Activated CD8-positive, alpha-beta memory T cell treated with anti-CD3 and anti-CD28 coated beads, Interleukin-2, amount 50 U/mL, for 1 hour (primary cell): ENCODE measurements around the gene HAGHL.

Experiments used
- DNase-seq: peaks from one replicate; pipeline ENCODE4 v3.0.0-alpha.2; 2020; ENCODE audit errors: extremely low read depth

Gene HAGHL

GRCh38 chr16:754656-755055 lies 27.8 kb downstream of the HAGHL start:
- DNase-seq, result no peak

- no peak for DNase-seq
These were observed 29.5 kb downstream of the HAGHL start for GRCh38 chr16:756428-756827.

GRCh38 chr16:759110-759910 lies 32.4 kb downstream of the HAGHL start:
- DNase-seq, result no peak

GRCh38 chr16:760065-760464 lies 33.2 kb downstream of the HAGHL start:
- DNase-seq, result no peak

- no peak for DNase-seq
These were observed 33.8 kb downstream of the HAGHL start, which contains the start of gene MSLN for GRCh38 chr16:760545-761343. TSS of gene MSLN (plus strand) at chr16:760734. CDS start at chr16:762681, 1,947 bp downstream.

GRCh38 chr16:761625-762513 lies 35.0 kb downstream of the HAGHL start:
- DNase-seq, result no peak

GRCh38 chr16:762595-763268 lies 35.8 kb downstream of the HAGHL start:
- no peak for DNase-seq

GRCh38 chr16:763369-764183 lies 36.7 kb downstream of the HAGHL start:
- no peak for DNase-seq

GRCh38 chr16:764184-764750 lies 37.4 kb downstream of the HAGHL start:
- DNase-seq, result no peak

- DNase-seq, result no peak
These were observed 38.1 kb downstream of the HAGHL start for GRCh38 chr16:764848-765487.

GRCh38 chr16:765488-765865 lies 38.6 kb downstream of the HAGHL start:
- no peak for DNase-seq

- DNase-seq, result no peak
These were observed 39.3 kb downstream of the HAGHL start for GRCh38 chr16:766008-766819.

- no peak for DNase-seq
These were observed 40.1 kb downstream of the HAGHL start for GRCh38 chr16:766820-767640.

GRCh38 chr16:767743-768235 lies 40.9 kb downstream of the HAGHL start:
- DNase-seq, result no peak

GRCh38 chr16:768428-768827 lies 41.5 kb downstream of the HAGHL start:
- DNase-seq, result no peak

GRCh38 chr16:769184-769784 lies 42.4 kb downstream of the HAGHL start:
- no peak for DNase-seq

- DNase-seq, result no peak
These were observed 43.0 kb downstream of the HAGHL start for GRCh38 chr16:769934-770333.
